Measurements from ENCODE around the gene CDK8.

CDK8 gene

GRCh38 chr13:26384587-26384986 lies 130.7 kb downstream of the CDK8 start:
- no peak for DNase-seq (ENCODE audit: low read depth)

- no peak for DNase-seq (ENCODE audit: low read depth)
Measured at GRCh38 chr13:26386026-26386425, 132.1 kb downstream of the CDK8 start.

- DNase-seq (ENCODE audit: low read depth), result no peak
Measured at GRCh38 chr13:26390203-26390602, 136.3 kb downstream of the CDK8 start.

GRCh38 chr13:26400545-26400944 lies 146.6 kb downstream of the CDK8 start:
- no peak for DNase-seq (ENCODE audit: low read depth)

GRCh38 chr13:26401069-26401468 lies 147.1 kb downstream of the CDK8 start:
- no peak for DNase-seq (ENCODE audit: low read depth)

- DNase-seq (ENCODE audit: low read depth), result no peak
Measured at GRCh38 chr13:26401578-26402021, 147.7 kb downstream of the CDK8 start.

GRCh38 chr13:26406791-26407190 lies 152.9 kb downstream of the CDK8 start:
- DNase-seq (ENCODE audit: low read depth), result no peak

GRCh38 chr13:26411206-26411605 lies 157.3 kb downstream of the CDK8 start:
- no peak for DNase-seq (ENCODE audit: low read depth)

GRCh38 chr13:26412263-26412662 lies 158.3 kb downstream of the CDK8 start:
- DNase-seq (ENCODE audit: low read depth), result no peak

GRCh38 chr13:26412936-26413716 lies 159.2 kb downstream of the CDK8 start:
- no peak for DNase-seq (ENCODE audit: low read depth)

- no peak for DNase-seq (ENCODE audit: low read depth)
Measured at GRCh38 chr13:26420282-26420960, 166.5 kb downstream of the CDK8 start.

- no peak for DNase-seq (ENCODE audit: low read depth)
Measured at GRCh38 chr13:26422036-26422435, 168.1 kb downstream of the CDK8 start.

- no peak for DNase-seq (ENCODE audit: low read depth)
Measured at GRCh38 chr13:26423629-26424028, 169.7 kb downstream of the CDK8 start.

GRCh38 chr13:26424181-26424580 lies 170.3 kb downstream of the CDK8 start:
- DNase-seq (ENCODE audit: low read depth), result no peak

- DNase-seq (ENCODE audit: low read depth), result no peak
Measured at GRCh38 chr13:26425443-26426358, 171.8 kb downstream of the CDK8 start.

- no peak for DNase-seq (ENCODE audit: low read depth)
Measured at GRCh38 chr13:26433776-26434175, 179.8 kb downstream of the CDK8 start.

- DNase-seq (ENCODE audit: low read depth), result no peak
Measured at GRCh38 chr13:26435171-26435570, 181.2 kb downstream of the CDK8 start.

GRCh38 chr13:26435646-26436045 lies 181.7 kb downstream of the CDK8 start:
- DNase-seq (ENCODE audit: low read depth), result no peak

GRCh38 chr13:26436914-26437313 lies 183.0 kb downstream of the CDK8 start:
- DNase-seq (ENCODE audit: low read depth), result no peak

GRCh38 chr13:26440111-26440510 lies 186.2 kb downstream of the CDK8 start:
- no peak for DNase-seq (ENCODE audit: low read depth)

- DNase-seq (ENCODE audit: low read depth), result no peak
Measured at GRCh38 chr13:26441476-26441875, 187.5 kb downstream of the CDK8 start.

- no peak for DNase-seq (ENCODE audit: low read depth)
Measured at GRCh38 chr13:26442541-26442940, 188.6 kb downstream of the CDK8 start.

GRCh38 chr13:26445092-26445491 lies 191.2 kb downstream of the CDK8 start:
- DNase-seq (ENCODE audit: low read depth), result no peak

Data from activated T-cell treated with anti-CD3 and anti-CD28 coated beads for 24 hours (primary cell).